Retina (tissue), 1 donor: ENCODE results near the gene MYOM3.
"Not testable (repeated sequence)": the region's sequence is repeated elsewhere in the genome, so short reads cannot be mapped to it uniquely, and the experiment has no call there.

Source experiments
- DNase-seq: peaks from one replicate; pipeline ENCODE4 v3.0.0-alpha.2; 2016

The MYOM3 gene

DNA sequence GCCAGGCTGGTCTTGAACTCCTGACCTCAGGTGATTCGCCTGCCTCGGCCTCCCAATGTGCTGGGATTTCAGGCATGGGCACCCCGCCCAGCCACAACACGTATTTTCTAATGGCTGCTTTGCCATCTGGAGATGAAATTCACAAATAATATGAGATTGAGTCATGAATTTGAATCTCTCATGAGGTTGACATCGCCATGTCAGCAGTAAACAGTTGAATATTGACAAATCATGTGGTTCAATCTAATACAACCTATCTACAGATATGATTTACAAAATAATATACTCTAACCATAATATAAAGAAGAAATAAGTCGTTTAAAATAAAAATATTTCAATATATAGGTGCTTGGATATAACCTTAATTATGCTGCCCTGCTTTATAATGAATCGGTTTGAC is 42.1 kb downstream of the MYOM3 start:
- DNase-seq = no peak

GRCh38 chr1:24067978-24068377 is 44.0 kb downstream of the MYOM3 start:
- no peak for DNase-seq

DNA sequence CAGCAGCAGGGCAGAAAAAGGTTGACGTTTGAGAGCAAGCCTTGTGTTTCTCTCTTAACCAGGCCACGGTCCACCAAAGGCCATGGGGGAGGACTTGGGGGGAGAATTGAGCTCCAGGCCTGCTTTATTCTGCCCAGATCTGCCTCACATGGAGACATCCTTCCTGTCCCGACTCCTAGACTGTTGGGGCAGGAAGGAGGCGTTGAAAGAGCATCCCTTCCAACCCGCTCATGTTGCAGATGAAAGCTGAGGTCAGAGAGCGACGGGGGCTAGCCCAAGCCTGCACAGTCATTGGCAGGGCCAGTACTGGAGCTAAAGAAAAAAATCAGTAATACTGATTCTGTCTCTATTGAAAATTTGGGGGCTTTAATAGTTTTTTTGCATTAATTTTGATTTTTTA is 46.6 kb downstream of the MYOM3 start:
- DNase-seq = no peak

DNA sequence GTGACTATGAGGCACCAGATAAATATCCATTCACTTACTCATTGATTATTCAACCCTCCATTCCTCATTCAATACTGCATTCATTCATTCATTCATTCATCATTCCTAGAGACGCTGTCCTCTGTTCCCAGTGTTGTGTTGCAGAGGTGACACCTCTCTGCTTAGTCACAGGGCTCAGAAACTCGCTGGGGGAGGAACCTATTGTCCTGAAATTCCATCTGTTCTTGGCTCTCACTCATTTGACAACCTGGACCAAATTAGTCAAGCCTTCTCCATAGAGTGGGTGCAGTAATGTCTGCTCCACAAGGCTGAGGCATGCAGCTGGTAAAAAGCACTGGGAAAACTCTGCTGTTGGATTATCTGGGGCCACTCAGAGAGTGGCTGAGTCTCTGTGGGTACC is 49.7 kb downstream of the MYOM3 start:
- DNase-seq = no peak

DNA sequence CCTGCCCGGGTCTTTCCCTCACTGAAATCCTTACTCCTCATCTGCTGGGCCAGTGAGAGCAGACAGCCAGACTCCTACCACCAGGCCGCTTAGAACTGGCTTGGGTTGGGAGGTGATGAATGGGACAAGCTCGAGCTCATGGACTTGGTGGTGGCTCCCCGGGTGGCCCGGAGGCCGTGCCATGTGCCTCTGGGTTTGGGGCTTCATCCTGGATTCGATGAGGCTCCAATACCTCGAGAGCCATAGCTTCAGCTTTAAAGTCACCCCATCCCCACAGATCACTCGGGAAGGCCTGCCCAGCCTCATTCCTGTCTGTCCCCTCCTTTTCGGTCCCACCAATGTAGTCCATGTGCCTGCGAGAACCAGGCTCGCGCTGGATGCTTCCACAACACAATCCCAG is 51.5 kb downstream of the MYOM3 start:
- no peak for DNase-seq

- no peak for DNase-seq
These were observed 53.1 kb downstream of the MYOM3 start for GRCh38 chr1:24058671-24059455.

- no peak for DNase-seq
These were observed 54.8 kb downstream of the MYOM3 start for GRCh38 chr1:24057171-24057570.

DNA sequence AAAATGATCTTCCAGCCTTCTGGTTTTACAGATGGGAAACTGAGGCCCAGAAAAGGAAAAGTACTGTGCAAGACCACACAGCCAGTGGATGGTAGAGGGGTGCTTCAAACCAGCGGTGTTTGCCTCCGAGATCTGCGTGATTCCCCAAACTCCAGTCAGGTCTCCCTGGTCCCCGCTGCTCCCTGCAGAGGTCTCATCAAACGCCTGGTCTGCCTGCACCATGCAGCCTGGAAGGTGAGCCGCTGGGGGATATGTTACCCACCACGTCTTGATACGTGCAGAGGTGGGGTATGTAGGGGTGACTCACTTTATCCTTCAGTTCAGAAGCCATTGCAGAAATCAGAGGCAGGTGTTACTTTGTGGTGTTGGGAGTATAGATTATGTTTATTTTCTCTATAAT is 56.3 kb downstream of the MYOM3 start:
- DNase-seq = no peak

GRCh38 chr1:24052220-24052619 is 59.7 kb downstream of the MYOM3 start:
- DNase-seq = no peak

DNA sequence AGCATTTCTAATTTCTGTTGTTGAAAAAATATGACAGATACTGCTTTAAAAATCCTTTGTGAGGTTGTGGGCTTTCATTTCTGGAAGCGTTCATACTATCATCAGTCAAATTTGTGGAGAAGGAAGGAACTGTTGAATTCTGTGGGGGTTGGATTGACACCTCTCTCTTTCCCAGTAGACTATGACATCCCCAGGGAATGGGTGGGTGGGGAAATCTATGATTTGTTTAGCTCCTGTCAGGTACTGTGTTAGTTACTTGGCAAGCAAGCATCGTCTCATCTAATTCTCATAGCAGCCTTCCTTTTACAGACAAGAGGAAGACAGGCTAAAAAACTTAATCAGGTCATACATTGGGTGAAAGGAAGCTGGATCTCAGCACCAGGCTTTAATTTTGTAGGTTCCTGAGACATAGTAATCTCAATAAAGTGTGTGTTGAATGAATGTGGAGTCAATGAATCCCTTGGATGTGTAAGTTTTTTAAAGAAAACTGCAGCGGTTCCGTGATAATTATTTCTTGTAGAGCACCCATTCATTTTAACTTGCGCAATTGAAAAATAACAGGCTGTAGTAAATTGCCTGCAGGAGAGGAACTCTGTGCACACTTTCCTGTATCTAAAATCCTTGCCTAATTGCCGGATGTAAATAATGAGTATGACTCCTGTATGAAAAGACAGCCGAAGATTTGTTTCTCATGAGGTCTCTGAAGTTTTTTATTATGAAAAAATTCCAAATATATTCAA is 60.6 kb downstream of the MYOM3 start:
- no peak for DNase-seq

- DNase-seq = no peak
These were observed 62.2 kb downstream of the MYOM3 start for GRCh38 chr1:24049733-24050132.

DNA sequence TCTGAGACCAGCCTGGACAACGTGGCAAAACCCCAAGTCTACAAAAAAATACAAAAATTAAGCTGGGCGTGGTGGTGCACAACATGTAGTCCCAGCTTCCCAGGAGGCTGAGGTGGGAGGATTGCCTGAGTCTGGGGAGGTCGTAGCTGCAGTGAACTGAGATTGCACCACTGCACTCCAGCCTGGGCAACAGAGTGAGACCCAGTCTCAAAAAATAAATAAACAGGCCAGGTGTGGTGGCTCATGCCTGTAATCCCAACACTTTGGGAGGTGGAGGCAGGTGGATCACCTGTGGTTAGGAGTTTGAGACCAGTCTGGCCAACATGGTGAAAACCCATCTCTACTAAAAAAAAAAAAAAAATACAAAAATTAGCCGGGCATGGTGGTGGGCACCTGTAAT is 63.0 kb downstream of the MYOM3 start:
- not testable (repeated sequence) for DNase-seq

- no peak for DNase-seq
These were observed 63.6 kb downstream of the MYOM3 start for GRCh38 chr1:24048205-24048869.

GRCh38 chr1:24047110-24047477 is 64.8 kb downstream of the MYOM3 start:
- DNase-seq = no peak

GRCh38 chr1:24045771-24046170 is 66.2 kb downstream of the MYOM3 start:
- no peak for DNase-seq

GRCh38 chr1:24044672-24045071 is 67.3 kb downstream of the MYOM3 start:
- not testable (repeated sequence) for DNase-seq

DNA sequence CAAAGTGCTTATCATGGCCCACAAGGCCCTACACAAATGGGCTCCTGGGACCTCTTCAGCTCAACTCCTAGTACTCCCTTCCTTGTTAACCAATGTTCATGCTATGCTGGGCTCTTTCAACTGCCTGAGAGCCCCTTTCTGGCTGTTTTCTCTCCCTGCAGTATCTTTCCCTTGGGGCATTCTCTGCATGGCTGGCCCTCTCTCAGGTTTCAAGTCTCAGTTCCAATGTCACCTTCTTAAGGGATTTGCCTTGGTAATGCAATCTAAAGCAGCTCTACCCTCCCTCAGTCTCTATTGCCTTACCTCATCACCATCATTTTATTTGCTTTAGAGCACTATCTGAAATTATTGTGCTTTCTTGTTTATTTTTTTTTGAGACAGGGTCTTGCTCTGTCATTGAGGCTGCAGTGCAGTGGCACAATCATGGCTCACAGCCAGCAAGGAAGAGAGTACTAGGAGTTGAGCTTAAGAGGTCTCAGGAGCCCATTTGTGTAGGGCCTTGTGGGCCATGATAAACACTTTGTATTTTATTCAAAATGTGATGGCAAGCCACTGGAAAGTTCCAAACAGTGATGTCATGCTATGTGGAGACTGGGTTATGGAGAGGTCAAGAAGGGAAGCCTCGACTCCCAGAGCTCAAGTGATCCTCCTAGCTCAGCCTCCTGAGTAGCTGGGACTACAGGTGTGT is 68.4 kb downstream of the MYOM3 start:
- no peak for DNase-seq

GRCh38 chr1:24042315-24042714 is 69.6 kb downstream of the MYOM3 start:
- no peak for DNase-seq

- DNase-seq = peak; percentile 25
These were observed 75.8 kb downstream of the MYOM3 start for GRCh38 chr1:24036088-24036487.

DNA sequence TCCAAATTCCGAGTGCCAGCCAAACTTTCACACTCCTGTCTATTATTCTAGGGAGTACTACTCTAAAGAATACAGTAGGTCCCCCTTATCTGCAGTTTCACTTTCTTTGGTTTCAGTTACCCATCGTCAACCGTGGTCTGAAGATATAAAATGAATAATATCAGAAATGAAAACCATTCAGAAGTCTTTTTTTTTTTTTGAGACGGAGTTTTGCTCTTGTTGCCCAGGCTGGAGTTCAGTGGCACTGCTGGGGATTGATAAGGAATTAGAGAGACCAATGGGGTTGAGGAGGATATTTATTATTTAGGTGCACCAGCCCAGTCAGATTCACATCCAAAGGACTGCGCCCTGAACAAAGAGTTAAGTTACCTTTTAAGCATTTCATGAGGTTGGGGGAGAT is 79.0 kb downstream of the MYOM3 start:
- DNase-seq = no peak

DNA sequence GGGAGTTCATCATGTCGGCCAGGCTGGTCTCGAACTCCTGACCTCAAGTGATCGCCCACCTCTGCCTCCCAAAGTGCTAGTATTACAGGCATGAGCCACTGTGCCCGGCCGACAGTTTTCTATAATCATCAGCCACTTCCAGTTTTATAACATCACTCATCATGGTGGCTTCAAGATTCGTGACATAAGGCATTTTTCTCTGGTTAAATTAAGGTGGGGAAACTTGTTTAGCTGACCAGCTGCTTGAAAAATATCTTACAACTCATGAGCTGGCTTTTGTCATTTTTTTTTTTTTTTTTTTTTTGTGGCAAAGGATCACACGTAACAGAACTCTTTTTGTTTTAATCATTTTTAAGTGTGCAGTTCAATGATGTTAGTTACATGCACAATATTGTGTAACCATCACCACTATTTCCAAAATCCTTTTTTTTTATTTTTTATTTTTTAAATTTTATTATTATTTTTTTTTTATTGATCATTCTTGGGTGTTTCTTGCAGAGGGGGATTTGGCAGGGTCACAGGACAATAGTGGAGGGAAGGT is 80.9 kb downstream of the MYOM3 start:
- DNase-seq = not testable (repeated sequence)

- DNase-seq = no peak
These were observed 84.0 kb downstream of the MYOM3 start for GRCh38 chr1:24027838-24028468.
